HepG2 (cell line): Measurements from ENCODE around the gene PLEKHA5. TPM values are rescaled to one million over a fixed set of nuclear protein-coding genes. Genes with fewer than 3 reads are reported as not detected.

Source experiments
- polyA plus RNA-seq, 8 experiments: library from polyadenylated mRNA; depleted of rRNA in 3 of 8; stranded (reverse) in 7 of 8; unstranded in 1 of 8; fragments of >200 nt; fragmentation: Illumina TruSeq in 4 of 8; extraction: Trizol in 4 of 8; gene quantifications; 2 replicates each; pipeline versions ENCODE4 v1.2.1 to v1.2.3, GENCODE V29; 2011 to 2016; ENCODE audit warnings: low read depth in 4 of 8, missing spikeins in 1 of 8, mixed read lengths in 1 of 8; ENCODE audit not compliant: insufficient read depth in 1 of 8
- total RNA-seq, 5 experiments: library from RNA; depleted of rRNA; stranded (reverse); fragments of >200 nt; fragmentation: Illumina TruSeq; extraction: Trizol; gene quantifications; 2 replicates each; pipeline ENCODE4 v1.2.3, GENCODE V29; 2016; ENCODE audit warnings: low read depth in 1 of 5
- TF ChIP-seq, protein P1 (sequence below), 2 experiments: fragments of 450-650 bp in 1 of 2; sonication (generic) in 1 of 2; formaldehyde crosslinking in 1 of 2; IDR thresholded peaks; 2 replicates each; pipeline versions ENCODE4 v1.6.1 to v1.8.0; 2016 to 2022; ENCODE audit warnings: antibody characterized with exemption in 1 of 2, mild to moderate bottlenecking in 1 of 2, missing genetic modification reagents in 1 of 2

The PLEKHA5 gene
- total and polyA plus RNA-seq, 2 of the 13 experiments (the other 11 are each of a cell fraction or from before 2014, with no cell fraction given), result 4.2 to 15.4 TPM

- TF ChIP-seq, protein P1, sequence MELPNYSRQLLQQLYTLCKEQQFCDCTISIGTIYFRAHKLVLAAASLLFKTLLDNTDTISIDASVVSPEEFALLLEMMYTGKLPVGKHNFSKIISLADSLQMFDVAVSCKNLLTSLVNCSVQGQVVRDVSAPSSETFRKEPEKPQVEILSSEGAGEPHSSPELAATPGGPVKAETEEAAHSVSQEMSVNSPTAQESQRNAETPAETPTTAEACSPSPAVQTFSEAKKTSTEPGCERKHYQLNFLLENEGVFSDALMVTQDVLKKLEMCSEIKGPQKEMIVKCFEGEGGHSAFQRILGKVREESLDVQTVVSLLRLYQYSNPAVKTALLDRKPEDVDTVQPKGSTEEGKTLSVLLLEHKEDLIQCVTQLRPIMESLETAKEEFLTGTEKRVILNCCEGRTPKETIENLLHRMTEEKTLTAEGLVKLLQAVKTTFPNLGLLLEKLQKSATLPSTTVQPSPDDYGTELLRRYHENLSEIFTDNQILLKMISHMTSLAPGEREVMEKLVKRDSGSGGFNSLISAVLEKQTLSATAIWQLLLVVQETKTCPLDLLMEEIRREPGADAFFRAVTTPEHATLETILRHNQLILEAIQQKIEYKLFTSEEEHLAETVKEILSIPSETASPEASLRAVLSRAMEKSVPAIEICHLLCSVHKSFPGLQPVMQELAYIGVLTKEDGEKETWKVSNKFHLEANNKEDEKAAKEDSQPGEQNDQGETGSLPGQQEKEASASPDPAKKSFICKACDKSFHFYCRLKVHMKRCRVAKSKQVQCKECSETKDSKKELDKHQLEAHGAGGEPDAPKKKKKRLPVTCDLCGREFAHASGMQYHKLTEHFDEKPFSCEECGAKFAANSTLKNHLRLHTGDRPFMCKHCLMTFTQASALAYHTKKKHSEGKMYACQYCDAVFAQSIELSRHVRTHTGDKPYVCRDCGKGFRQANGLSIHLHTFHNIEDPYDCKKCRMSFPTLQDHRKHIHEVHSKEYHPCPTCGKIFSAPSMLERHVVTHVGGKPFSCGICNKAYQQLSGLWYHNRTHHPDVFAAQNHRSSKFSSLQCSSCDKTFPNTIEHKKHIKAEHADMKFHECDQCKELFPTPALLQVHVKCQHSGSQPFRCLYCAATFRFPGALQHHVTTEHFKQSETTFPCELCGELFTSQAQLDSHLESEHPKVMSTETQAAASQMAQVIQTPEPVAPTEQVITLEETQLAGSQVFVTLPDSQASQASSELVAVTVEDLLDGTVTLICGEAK (IDR thresholded peaks at IDR 0.05), result no peak
- TF ChIP-seq, protein P1 (CRISPR knock-in tag; IDR thresholded peaks at IDR 0.05), result no peak
- TF ChIP-seq, all 625 proteins: peak for 9
Measured at GRCh38 chr12:19186722-19187661, 57.5 kb downstream of the PLEKHA5 start (continued).
